Fibroblast of skin of right quadriceps (primary cell): ENCODE results near the gene DAND5.

Experiments used
- DNase-seq: peaks from one replicate; pipeline ENCODE4 v3.0.0-alpha.2; 2013

DAND5 gene

DNA sequence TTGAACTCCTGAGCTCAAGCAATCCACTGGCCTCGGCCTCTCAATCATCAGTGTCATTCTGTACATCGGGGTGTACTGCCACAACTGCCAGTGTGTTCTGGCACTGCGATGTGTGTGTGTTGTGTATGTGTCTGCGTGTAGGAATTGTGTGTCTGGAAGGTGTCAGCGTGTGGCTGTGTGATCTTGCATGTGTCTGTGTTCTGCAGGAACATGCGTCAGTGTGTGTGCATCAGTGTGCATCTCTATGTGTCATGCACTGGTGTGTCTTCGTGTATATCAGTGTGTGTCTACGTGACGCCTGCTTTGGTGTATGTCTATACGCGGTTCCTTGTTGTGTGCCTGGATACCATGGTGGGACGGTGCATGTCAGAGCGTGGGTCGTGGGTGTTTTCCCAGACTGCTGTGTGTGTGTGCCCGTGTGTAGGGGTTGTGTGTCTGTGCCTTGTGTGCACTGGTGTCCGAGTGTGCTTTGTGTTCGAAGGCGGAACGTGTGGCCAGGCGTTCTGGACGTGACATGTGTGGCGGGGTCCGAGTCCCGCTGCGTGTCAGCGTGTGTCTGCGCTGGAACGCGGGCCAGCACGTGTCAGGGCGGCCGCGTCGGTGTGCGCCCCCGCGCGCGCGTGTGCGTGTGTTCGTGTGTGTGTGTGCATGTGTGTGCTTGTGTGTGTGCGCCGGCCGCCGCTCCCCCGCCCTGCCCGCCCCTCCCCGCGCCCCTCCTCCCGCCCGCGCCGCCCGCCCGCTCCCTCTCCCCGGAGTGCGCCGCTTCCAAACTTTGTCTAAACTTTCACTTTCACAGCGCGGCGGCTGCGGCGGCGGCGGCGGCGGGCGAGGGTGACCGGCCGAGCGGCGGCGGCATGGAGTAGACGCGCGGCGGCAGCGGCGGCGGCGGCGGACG lies 25.6 kb downstream of the DAND5 start, which contains the start of gene NFIX:
Gene NFIX, plus strand, starts transcription at position 775 of the 895 bp plus-strand sequence. CDS start 363 bp downstream, outside the sequence.
- peak; percentile 74 for DNase-seq

- peak; percentile 29 for DNase-seq
These were observed 26.4 kb downstream of the DAND5 start for GRCh38 chr19:12995596-12996405.

GRCh38 chr19:12996406-12997094 lies 27.2 kb downstream of the DAND5 start:
- no peak for DNase-seq

DNA sequence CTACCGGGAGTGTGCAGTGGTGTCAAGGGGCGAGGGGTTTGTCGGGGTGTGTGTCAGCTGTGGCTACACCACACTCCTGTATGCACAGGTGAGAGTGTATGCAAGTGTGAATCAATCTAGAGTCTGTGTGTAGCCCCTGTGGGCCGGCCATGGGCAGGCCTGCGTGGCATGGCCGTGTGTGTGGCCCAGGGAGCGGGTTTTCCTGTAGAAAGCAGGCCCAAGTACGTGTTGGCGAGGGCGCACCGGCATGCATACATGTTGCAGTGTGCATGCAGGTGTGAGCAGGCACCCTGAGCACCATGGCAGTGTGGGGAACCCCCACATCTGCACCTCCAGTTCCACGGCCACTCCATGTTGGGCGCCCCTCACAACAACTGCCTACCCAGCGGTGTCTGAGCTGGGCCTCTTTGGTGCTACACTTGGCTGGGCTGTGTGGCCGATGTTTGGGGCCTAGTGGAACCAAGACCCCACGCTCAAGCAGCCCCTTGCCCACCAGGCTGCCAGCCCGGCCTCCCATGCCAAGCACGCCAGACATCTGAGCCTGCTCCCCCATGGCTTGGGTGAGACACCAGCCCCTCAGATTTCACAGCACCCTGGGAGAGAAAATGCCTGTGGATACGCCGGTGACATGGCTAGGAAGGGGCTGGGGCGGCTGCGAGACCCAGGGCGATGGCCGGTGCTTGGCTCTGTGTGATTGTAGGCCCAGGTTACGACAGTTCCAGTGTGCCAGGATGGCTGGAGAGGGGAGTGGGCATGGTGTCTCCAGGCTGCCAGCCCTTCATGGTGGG lies 28.0 kb downstream of the DAND5 start:
- no peak for DNase-seq

DNA sequence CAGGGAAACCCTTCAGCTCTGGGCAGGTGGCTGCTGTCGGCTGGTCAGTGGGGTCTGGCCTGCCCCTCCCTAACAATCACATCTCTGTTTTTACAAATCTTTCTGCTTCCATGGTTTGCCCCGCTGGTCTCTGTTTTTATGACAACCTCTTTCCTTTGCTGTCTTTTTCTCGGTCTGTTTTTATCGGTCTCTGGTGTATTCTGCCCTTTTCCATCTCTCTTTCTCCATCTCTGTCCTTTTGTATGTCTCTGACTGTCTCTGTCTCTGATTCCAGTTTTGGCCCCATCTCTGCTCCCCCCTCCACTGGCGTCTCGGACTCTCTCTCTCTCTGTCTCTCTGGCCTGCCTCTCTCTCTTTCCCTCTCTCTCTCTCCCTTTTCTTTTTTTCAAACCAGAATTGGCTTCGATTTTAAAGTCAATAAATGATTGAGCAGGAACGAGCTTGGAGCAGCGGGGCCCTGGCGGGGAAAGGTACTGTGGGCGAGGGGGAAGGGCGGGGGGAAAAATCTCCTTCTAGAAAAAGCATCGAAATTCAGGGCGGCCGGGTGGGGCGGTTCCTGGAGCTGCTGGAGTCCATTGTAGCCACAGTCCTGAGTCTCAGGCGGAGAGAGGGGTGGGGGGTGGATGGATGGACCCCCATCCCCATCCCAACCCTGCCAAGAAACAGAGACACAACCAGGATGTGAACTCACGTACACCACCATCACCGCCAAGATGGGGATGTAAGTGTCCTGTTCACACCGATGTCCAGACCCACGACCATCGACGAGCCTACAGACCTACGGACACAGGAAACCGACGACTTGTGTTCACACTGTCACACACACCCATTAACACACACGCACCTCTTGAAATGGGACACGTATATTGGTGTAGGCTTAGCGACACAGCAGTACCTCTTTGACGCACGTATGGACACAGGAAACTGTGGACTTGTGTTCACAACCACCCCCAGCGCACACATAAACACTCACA lies 28.9 kb downstream of the DAND5 start:
- DNase-seq, result no peak

GRCh38 chr19:13001166-13001501 lies 31.8 kb downstream of the DAND5 start:
- no peak for DNase-seq

GRCh38 chr19:13001502-13002165 lies 32.3 kb downstream of the DAND5 start:
- DNase-seq, result no peak

GRCh38 chr19:13002166-13002898 lies 33.0 kb downstream of the DAND5 start:
- no peak for DNase-seq

GRCh38 chr19:13003081-13003480 lies 33.7 kb downstream of the DAND5 start:
- no peak for DNase-seq

DNA sequence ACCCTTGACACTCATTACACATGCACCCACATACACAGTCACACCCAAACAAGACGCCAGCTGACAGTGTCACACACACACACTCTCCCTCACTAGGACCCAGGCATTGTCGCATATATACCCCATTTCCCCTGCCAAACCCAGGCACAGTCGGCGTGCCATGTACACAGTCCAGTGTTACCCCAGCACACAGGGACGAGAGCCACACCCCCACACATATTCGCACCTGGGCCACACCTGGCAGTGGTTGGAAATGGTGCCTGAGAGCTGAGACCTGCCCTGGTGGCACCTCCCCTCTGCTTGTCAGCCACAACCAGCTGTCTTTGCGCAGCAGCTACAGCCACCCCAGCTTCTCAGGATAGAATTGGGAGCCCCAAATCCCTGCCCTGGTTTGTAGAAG lies 34.9 kb downstream of the DAND5 start:
- no peak for DNase-seq

DNA sequence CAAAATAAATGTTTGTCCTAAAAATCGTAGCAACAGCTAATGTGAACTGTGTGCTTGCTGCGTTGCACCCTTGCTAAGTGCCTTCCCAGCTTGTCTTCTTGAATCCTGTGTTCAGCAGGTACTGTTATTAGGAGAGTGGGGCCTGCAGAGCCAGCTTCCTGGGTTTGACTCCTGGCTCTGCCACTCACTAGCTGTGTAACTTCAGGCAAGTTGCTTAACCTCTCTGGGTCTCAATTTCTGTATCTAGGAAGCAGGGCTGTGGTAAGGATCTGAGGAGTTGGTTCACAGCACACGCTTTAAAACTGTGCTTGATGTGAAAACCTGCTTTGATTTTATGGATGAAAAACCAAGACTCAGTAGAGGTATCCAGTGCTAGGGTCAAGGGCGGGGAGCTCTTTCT lies 35.9 kb downstream of the DAND5 start:
- DNase-seq, result no peak

DNA sequence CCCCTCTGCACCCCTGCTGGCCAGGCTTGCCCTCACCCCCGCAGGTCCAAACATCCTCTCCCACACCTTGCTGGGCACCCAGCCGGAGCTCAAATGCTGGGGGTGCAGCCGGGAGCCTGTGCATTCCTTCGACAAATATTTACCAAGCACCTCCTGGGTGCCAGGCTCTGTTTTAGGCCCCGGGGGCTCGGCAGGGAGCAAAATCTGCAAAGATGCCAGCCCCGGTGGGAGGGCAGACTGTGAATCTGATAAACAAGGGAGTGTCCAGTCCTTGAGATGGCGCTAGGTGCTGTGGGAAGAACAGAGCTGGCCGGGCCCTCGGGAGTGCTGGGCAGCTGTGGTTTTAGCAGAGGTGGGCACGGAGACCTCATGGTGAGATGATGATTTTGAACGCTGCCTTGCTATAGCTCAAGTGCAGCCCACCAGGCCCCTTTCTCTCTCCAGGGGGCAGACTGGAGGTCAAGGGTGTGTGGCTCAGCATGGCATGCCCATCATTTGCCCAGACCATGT lies 36.5 kb downstream of the DAND5 start:
- DNase-seq, result no peak

DNA sequence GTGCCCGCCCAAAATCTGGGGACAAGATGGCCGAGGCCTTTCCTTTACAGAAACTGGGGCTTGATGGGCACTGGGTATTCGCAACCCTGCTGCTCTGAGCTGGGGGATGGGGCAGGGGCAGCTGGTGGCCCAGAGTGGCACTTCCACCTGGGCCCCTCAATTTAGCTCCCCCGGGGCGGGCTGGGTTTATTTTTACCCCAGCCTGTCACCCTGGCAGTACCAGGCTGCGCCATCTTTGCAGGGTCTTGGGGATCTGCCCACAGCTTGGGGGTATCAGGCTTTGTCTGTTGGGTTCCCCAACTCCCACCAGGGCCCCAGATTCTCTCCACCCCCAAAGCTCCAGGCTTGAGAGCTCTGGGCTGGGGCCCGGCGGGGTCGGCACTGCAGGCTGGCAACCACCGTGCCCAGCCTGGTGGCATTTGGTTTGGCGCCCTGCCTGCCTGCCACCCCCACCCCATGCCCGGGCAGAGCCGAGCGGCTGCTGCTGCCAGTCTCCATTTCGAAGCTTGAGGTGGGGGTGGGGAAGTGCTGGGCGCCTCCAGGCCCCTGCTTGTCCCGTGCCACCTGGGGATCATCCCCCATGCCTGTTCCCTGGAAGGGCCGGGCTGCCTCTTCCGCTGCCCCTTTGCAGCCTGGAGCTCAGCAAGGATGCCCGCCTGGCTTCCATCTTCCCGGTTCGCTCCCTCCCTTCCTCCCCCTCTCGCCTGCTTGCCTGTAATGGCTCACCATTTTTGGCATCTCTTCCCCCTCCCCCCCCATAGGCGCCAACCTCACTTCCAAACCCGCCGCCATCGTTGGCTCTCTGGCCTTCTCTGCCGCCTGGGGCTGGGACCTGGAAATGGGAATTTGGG lies 37.3 kb downstream of the DAND5 start:
- no peak for DNase-seq

GRCh38 chr19:13007292-13008045 lies 38.1 kb downstream of the DAND5 start:
- no peak for DNase-seq

GRCh38 chr19:13008926-13009787 lies 39.8 kb downstream of the DAND5 start:
- no peak for DNase-seq

- DNase-seq, result no peak
These were observed 40.9 kb downstream of the DAND5 start for GRCh38 chr19:13010038-13010991.
